Heart left ventricle (tissue), 13 donors: ENCODE results near the gene RRP9.

Experiments
- POLR2A ChIP-seq, 2 donors: fragments of 450-650 bp; IDR thresholded peaks; one replicate each; pipeline ENCODE4 v1.6.1; 2017; ENCODE audit warnings: antibody characterized with exemption in 2 of 2, mild to moderate bottlenecking in 2 of 2, moderate library complexity in 2 of 2
- TF ChIP-seq, protein P1 (sequence below), 12 donors: fragments of 200-600 bp; sonication (generic) in 4 of 12; IDR thresholded peaks; one replicate each; pipeline versions ENCODE4 v1.5.0 to v1.8.0; 2018 to 2022; ENCODE audit warnings: antibody characterized with exemption in 12 of 12, mild to moderate bottlenecking in 5 of 12
- donor health status: ischemic (EF 13 %, LVEDD 7.1; RV severe dilation, severe dysfunction).
- donor health status: DM: no; HTN: yes; CAD: no.
- donor health status: DM: no; HTN: no; CAD: no.
- donor health status: ischemic (EF 25% LVEDD 6.9; RV normal size, moderate dysfunction).
- donor health status: ischemic (EF 25% LVEDD 5.7; RV mildly dilated, moderate dysfunction).
- donor health status: ischemic (EF 35%, LVEDD 5.7; RV mildly dilated, moderate dysfunction).
- donor health status: nonischemic (EF 11% LVEDD 7.7; RV severe dilation, severe dysfunction).
- donor health status: DM: yes; HTN: yes; CAD: no.
- donor health status: PGD.
- donor health status: ischemic (EF 29% LVEDD 5.4; RV normal size, mild dysfunction).
- donor health status: nonischemic (EF 23%, LVEDD 6.1; RV moderate dilation, normal function).

DNA sequence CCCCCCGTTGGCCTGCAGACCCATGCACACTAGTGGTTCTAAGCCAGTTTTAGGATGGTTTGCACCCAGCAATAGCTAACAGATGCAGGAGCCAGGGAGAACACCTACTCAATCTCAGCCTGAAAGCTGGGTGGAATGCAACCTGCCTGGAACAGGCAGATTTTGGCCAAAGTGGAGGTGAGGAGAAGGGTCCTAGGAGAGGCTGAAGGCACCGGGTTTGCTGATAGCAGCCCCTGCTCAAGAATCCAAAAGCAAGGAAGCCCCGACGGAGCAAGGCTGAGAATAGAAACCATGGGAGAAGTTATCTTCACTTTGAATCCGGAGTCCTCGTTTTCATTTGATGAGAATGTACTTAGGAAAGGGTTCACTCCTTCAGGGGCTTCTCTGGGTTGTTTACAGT lies 9.9 kb downstream of the RRP9 start:
- TF ChIP-seq, protein P1, sequence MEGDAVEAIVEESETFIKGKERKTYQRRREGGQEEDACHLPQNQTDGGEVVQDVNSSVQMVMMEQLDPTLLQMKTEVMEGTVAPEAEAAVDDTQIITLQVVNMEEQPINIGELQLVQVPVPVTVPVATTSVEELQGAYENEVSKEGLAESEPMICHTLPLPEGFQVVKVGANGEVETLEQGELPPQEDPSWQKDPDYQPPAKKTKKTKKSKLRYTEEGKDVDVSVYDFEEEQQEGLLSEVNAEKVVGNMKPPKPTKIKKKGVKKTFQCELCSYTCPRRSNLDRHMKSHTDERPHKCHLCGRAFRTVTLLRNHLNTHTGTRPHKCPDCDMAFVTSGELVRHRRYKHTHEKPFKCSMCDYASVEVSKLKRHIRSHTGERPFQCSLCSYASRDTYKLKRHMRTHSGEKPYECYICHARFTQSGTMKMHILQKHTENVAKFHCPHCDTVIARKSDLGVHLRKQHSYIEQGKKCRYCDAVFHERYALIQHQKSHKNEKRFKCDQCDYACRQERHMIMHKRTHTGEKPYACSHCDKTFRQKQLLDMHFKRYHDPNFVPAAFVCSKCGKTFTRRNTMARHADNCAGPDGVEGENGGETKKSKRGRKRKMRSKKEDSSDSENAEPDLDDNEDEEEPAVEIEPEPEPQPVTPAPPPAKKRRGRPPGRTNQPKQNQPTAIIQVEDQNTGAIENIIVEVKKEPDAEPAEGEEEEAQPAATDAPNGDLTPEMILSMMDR (IDR thresholded peaks at IDR 0.05) = no peak
- TF ChIP-seq POLR2A (IDR thresholded peaks at IDR 0.05) = no peak
